SH-SY5Y (cell line): ENCODE measurements around the gene SLC15A4.

Experiments
- GATA2 ChIP-seq: IDR thresholded peaks from 2 replicates; pipeline ENCODE4 v1.6.1; 2011; ENCODE audit warnings: mild to moderate bottlenecking, low read depth, low read length
- GATA3 ChIP-seq: IDR thresholded peaks from 2 replicates; pipeline ENCODE4 v1.6.1; 2011; ENCODE audit warnings: low read depth, mild to moderate bottlenecking, low read length, moderate library complexity

- no peak for TF ChIP-seq GATA2
- no peak for TF ChIP-seq GATA3
These were observed 6.2 kb upstream of the SLC15A4 start for GRCh38 chr12:128829861-128830504.
